ENCODE measurements around the gene LYL1.
"Not testable (repeated sequence)": the region's sequence is repeated elsewhere in the genome, so short reads cannot be mapped to it uniquely, and the experiment has no call there.

Gene LYL1

DNA sequence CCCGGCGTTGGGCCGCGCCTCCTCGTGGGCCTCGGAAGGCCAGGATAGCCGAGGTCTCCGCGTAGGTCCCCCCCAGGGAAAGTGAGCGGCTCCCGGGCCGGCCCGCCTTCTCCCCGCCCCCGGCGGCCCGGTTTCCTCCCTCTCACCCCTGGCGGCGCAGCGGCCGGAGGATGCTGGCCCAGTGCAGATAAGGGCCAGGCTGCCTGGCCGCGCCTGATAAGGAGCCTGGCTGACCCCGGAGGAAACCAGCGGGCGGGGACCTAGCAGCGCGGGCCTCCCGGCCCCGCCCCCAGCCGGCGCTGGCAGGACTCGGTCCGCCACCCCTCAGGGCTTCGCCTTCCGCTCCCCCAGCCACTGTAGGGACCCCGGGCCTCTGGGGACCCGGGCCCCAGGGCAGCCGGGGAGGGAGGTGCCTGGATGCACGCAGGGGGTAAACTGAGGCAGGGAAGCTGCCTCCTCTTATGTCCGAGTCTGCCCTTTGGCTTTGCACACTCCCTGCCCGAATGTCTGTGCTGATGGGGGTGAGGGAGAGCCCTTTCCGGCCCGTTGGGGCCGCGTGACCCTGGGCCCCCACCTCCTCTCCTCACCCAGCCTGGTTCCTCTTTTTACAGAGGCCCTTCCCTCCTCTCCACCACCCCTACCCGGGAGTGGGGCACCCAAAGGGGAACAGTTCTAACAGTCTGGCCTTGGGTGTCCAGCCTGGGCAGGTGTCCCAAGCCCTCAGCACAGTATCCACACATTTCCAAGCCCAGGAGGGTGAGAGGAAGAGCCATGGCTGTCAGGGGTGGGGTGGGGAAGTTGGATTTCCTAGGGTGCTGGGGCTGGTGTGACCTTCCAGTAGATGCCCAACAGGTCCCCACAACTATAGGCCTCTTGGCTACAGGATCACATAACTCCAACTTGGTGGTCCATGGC is at the start of gene LYL1:
LYL1 (minus strand) TSS at position 193 of the 915 bp plus-strand sequence. CDS start 1,687 bp downstream, outside the sequence.
- no peaks in the 10 kb centered on the region for H3K27me3 ChIP-seq (ENCODE audit: control insufficient read depth, insufficient read depth, low read length)
- peak within 1 kb of the TSS; percentile 49 for H3K9ac ChIP-seq (ENCODE audit: low read length)
- peaks cover 10% of the 10 kb centered on the region for H3K4me1 ChIP-seq (ENCODE audit: control insufficient read depth, insufficient read depth, low read length)
- peak within 1 kb of the TSS; percentile 81 for H3K4me3 ChIP-seq (ENCODE audit: low read length)
- peaks cover 4% of the 10 kb centered on the region for H3K36me3 ChIP-seq (ENCODE audit: control insufficient read depth, insufficient read depth, low read length)
- peak within 1 kb of the TSS; percentile 70 for H3K27ac ChIP-seq (ENCODE audit: low read depth, low read length)

DNA sequence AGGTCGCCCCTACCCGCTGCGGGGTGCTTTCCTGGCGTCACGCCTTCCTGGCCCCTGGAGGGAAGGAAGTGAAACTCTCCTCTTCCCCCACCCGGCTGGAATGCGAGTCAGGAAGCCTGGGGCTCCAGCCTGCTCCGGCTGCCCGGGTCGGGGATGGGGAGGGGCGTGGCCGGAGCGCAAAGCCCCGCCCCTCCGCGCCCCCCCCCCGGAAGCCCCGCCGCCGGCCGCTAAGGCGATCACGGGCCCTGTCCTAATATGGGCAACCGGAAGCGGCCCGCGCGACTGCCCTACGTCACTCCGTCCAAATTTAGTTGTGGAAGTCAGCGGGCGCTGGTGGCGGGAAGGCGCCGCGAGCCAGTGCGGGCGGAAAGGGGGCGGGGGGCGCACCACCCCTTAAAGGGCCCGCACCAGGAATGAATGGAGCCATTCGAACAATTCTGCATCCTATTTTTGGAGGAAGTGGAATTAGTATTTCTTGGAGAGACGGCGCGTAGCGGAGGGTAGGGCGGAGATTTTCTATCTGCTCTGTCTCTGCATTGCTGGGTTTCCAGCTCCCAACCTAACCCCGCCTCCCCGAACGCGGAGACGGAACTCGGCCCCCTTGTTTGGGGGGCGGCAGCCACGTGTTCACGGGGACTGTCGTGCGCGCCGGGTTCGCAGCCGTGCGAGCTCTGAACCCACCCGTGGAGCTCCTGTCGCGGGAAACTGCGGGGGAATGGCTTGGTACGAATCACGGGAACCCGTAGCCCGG is 49.1 kb upstream of the LYL1 start:
- peak overlapping the region; percentile 99 for H3K4me3 ChIP-seq (ENCODE audit: low read length)
- H3K27me3 ChIP-seq (ENCODE audit: control insufficient read depth, insufficient read depth, low read length) = no peaks in the 10 kb centered on the region
- H3K9ac ChIP-seq (ENCODE audit: low read length) = peak overlapping the region; percentile 100
- H3K4me1 ChIP-seq (ENCODE audit: control insufficient read depth, insufficient read depth, low read length) = peaks cover 13% of the 10 kb centered on the region
- no peaks in the 10 kb centered on the region for H3K36me3 ChIP-seq (ENCODE audit: control insufficient read depth, insufficient read depth, low read length)
- peak overlapping the region; percentile 99 for H3K27ac ChIP-seq (ENCODE audit: low read depth, low read length)

DNA sequence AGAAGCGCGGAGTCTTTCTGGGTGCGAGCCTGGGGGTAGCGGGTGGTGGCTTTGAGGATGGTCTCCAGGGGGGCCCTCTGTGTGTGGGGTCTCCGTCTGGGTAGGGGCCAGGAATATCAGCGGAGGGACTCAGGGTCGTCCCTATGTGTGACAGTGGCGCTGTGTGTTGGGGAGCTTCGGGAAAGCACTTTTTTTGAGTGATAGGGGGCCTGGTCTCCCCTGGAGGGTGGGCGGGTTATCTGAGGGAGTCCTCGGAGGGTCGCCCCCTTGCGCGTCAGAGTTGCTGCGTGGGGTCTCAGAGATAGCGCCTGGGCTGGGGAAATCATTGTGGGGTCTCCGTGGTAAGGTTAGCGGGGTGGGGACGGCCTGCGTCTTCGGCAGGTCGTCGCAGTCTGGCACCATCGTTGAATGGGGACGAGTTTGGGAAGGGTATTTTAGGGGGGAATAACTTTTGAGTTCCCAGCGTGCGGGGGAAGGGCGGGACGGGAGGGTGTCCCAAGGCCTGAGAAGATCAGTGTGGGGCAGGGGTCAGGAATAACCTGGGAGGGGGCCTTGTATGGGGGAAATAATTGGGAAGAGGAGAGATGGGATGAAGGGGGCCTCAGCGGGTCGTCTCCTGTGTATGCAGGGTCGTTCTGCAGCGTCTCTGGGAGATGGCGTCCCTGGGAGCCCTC is 48.4 kb upstream of the LYL1 start:
- Histone ChIP-seq H3K36me3 (ENCODE audit: control insufficient read depth, insufficient read depth, low read length) (no peaks in the 10 kb centered on the region), H3K4me3 (ENCODE audit: low read length) (peak overlapping the region; percentile 98), H3K9ac (ENCODE audit: low read length) (peak overlapping the region; percentile 100), H3K4me1 (ENCODE audit: control insufficient read depth, insufficient read depth, low read length) (peaks cover 13% of the 10 kb centered on the region), H3K27ac (ENCODE audit: low read depth, low read length) (peak overlapping the region; percentile 99), H3K27me3 (ENCODE audit: control insufficient read depth, insufficient read depth, low read length) (no peaks in the 10 kb centered on the region)

DNA sequence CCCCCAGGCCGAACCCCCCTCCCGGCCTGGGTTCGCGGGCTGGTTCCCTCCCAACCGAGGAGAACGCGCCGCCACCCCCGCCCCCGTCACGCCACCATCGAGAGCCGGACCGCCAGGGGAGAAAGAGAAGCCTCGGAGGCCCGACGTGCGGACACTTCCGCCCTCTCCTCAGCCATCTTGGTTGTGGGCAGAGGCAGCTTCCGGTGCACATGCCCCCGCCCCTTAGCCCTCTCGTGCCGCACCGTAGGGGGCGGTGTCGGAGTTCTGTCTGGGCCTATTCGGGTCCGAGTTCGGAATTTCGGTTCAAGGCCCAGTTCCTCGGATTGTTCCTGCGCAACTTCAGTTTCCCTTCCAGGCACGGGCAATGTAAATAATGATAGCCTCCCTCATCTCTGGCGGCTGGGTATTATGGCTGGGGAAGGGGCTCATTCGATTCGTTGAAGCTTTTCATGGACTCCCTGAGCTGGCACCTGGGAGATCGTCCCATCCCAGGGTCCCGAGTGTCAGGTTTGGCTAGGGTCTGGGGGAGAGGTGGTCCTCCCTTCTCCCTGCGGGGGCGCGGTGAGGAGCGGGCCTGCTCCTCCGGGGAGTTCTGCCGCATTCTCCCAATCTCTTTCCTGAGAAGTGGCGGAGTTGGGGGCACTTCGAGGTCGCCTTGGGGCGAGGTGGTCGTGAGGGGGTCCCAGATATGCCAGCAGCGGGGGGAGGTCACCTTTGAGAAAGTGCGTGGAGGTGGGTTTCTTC is 47.7 kb upstream of the LYL1 start, which contains the start of the genes IER2 and STX10:
IER2 (plus strand) TSS at position 225 of the 744 bp plus-strand sequence. CDS start 2,776 bp downstream, outside the sequence.
STX10 (minus strand) TSS at position 189 of the 744 bp plus-strand sequence. CDS start 202 bp downstream, outside the sequence.
- peak within 1 kb of the TSS; percentile 99 for H3K27ac ChIP-seq (ENCODE audit: low read depth, low read length)
- peak within 1 kb of the TSS; percentile 100 for H3K9ac ChIP-seq (ENCODE audit: low read length)
- H3K4me1 ChIP-seq (ENCODE audit: control insufficient read depth, insufficient read depth, low read length) = peaks cover 11% of the 10 kb centered on the region
- no peaks in the 10 kb centered on the region for H3K36me3 ChIP-seq (ENCODE audit: control insufficient read depth, insufficient read depth, low read length)
- peak within 1 kb of the TSS; percentile 98 for H3K4me3 ChIP-seq (ENCODE audit: low read length)
- H3K27me3 ChIP-seq (ENCODE audit: control insufficient read depth, insufficient read depth, low read length) = no peaks in the 10 kb centered on the region

DNA sequence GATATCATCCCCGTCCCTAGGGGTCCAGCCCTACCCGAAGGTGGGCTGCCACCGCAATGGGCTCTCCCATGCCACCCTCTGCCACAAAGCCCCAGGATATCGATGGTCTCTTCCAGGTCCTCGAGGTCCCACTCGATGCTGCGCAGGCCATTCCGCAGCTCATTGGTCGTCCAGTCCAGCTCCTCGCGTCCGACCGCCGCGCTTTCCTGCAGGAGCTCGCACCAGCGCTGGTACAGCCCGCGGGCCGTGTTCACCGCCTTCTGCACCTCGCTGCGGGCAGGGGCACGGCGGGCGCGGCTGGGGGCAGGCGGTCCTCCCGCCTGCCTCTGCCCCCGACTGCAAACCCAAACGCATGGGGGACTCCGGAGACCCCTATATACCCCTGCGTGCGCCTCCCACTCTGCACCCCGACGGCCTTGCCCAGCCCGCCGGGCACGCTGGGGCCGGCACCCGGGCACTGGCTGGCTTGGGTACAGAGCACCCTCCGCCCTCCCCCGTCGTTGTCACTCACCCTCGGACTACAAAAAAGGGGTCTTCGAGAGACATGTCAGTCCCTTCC is 47.0 kb upstream of the LYL1 start:
- Histone ChIP-seq H3K4me3 (ENCODE audit: low read length) (peak overlapping the region; percentile 98), H3K4me1 (ENCODE audit: control insufficient read depth, insufficient read depth, low read length) (peaks cover 7% of the 10 kb centered on the region), H3K36me3 (ENCODE audit: control insufficient read depth, insufficient read depth, low read length) (peaks cover 2% of the 10 kb centered on the region), H3K27ac (ENCODE audit: low read depth, low read length) (peak overlapping the region; percentile 99), H3K9ac (ENCODE audit: low read length) (peak overlapping the region; percentile 12), H3K27me3 (ENCODE audit: control insufficient read depth, insufficient read depth, low read length) (no peaks in the 10 kb centered on the region)

DNA sequence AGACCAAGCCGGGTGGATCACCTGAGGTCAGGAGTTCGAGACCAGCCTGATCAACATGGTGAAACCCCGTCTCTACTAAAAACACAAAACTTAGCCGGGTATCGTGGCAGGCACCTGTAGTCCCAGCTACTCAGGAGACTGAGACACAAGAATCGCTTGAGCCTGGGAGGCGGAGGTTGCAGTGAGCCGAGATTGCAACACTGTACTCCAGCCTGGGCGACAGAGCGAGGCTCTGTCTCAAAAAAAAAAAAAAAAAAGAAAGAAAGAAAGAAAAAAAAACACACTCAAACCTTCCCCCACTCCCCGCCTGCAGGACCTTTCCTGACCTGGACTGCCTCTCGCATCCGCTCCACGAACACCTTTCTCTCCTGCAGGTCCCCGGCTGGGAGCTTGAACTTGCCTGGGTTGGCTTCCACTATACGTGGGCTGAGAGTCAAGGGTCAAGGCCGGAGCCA is 46.5 kb upstream of the LYL1 start:
- not testable (repeated sequence) for H3K27ac ChIP-seq (ENCODE audit: low read depth, low read length); H3K27me3 ChIP-seq (ENCODE audit: control insufficient read depth, insufficient read depth, low read length); H3K36me3 ChIP-seq (ENCODE audit: control insufficient read depth, insufficient read depth, low read length); H3K4me1 ChIP-seq (ENCODE audit: control insufficient read depth, insufficient read depth, low read length)
- Histone ChIP-seq H3K9ac (ENCODE audit: low read length) (peak overlapping the region; percentile 12), H3K4me3 (ENCODE audit: low read length) (peak overlapping the region; percentile 98)

DNA sequence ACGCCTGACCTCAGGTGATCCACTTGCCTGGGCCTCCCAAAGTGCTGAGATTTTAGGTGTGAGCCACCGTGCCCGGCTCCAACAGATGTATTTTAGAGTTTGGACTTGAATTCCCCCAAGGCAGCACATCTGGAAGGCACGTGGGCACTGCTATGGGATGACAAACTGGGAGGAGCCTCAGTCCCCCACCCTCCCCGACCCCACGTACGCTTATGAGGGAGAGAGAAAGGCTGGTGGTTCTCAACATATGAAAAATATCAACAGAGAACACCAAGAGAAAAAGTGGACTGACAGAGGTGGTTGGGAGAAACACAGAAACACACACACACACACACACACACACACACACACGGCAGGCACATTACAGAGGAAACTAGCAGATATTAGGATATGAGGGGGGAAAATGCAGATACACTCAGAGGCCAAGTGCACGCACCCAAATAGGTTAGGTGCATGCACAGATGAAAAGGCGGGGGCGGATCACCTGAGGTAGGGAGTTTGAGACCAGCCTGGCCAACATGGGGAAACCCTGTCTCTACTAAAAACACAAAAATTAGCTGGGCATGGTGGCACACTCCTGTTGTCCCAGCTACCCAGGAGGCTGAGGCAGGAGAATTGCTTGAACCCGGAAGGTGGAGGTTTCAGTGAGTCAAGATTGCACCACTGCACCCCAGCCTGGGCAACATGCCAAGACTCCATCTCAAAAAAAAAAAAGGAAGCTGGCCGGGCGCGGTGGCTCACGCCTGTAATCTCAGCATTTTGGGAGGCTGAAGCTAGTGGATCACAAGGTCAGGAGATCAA is 44.3 kb upstream of the LYL1 start:
- Histone ChIP-seq H3K4me1 (ENCODE audit: control insufficient read depth, insufficient read depth, low read length) (peaks cover 4% of the 10 kb centered on the region), H3K4me3 (ENCODE audit: low read length) (no peak overlapping the region), H3K36me3 (ENCODE audit: control insufficient read depth, insufficient read depth, low read length) (peaks cover 3% of the 10 kb centered on the region), H3K9ac (ENCODE audit: low read length) (no peak overlapping the region), H3K27ac (ENCODE audit: low read depth, low read length) (no peak overlapping the region), H3K27me3 (ENCODE audit: control insufficient read depth, insufficient read depth, low read length) (no peaks in the 10 kb centered on the region)

DNA sequence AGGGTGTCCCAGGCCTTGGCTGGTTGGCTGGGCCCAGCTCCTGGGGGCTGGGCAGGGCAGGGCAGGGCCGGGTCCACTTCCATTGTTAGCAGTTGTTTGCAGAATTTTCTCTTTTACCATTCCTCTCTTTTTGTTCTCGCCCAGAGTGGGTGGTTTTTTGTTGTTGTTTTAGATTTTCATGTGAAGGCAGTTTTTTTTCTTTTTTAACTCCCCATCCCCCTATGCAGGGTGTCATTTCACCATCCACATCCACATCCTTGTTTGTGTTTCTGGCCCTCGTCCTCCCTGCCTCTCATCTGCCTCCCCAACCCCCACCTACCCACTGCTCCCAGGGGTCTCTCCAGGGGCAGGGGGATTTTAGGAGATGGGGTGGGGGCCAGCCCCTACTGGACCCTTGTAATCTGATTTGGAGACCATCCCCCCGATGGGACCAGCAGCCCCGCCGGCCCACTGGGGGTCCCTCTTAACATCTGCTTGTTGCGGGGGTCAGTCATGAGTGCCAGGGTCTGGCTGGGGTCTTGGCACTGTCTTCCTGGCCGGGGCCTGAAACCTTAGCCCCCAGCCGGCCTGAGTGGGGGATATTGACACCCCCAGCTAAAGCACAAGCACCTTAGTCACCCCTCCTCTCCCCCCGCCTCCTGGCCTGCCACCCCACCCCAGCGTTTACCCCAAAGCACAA is 37.1 kb upstream of the LYL1 start:
- H3K9ac ChIP-seq (ENCODE audit: low read length) = no peak overlapping the region
- H3K27ac ChIP-seq (ENCODE audit: low read depth, low read length) = no peak overlapping the region

DNA sequence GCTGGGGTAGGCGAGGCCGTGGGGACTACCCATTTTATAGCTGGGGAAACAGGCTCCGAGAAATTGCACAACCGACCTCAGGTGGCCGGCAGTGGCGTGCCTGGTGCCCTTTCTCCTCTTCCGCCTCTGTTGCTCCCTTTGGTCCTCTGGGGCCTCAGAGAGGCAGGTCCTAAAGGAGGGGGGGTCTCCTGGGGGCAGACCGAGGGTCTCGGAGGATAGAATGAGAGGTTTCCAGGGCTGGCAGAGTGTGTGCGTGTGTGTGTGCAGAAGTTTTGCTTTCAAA is 36.2 kb upstream of the LYL1 start:
- Histone ChIP-seq H3K4me1 (ENCODE audit: control insufficient read depth, insufficient read depth, low read length) (no peaks in the 10 kb centered on the region), H3K9ac (ENCODE audit: low read length) (no peak overlapping the region), H3K27ac (ENCODE audit: low read depth, low read length) (no peak overlapping the region), H3K36me3 (ENCODE audit: control insufficient read depth, insufficient read depth, low read length) (peaks cover 9% of the 10 kb centered on the region), H3K4me3 (ENCODE audit: low read length) (no peak overlapping the region), H3K27me3 (ENCODE audit: control insufficient read depth, insufficient read depth, low read length) (no peaks in the 10 kb centered on the region)

More for the DNA sequence above, 37.1 kb upstream of the LYL1 start:
- Histone ChIP-seq H3K4me1 (ENCODE audit: control insufficient read depth, insufficient read depth, low read length) (no peaks in the 10 kb centered on the region), H3K4me3 (ENCODE audit: low read length) (no peak overlapping the region), H3K36me3 (ENCODE audit: control insufficient read depth, insufficient read depth, low read length) (peaks cover 11% of the 10 kb centered on the region), H3K27me3 (ENCODE audit: control insufficient read depth, insufficient read depth, low read length) (no peaks in the 10 kb centered on the region)

DNA sequence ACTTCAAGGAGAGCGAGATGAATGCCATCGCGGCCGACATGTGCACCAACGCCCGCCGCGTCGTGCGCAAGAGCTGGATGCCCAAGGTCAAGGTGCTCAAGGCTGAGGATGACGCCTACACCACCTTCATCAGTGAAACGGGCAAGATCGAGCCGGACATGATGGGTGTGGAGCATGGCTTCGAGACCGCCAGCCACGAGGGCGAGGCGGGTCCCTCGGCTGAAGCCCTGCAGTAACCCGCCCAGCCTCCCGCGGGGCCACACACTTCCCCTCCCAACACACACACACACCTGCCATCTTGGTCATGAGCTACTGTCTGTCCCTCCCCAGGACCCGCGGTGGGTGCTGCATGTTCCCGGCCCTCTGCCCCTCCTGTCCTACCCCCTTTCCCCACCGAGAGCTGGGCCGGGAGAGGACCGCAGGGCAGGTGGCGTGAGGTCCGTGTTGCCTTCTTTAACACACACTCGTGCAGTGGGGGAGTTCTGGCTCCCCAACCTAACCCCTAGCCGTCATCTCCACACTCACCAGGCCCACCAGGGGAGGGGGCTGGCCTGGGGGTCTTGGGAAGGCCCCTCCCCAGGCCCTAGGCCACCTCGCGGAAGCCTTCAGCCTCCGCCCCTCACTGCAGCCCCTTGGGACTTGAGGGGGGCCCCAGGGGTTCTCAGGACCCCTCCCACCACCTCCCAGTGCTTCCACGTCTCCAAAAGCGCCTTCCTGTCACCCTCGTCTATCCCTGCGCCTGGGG is 35.7 kb upstream of the LYL1 start:
- Histone ChIP-seq H3K27me3 (ENCODE audit: control insufficient read depth, insufficient read depth, low read length) (no peaks in the 10 kb centered on the region), H3K27ac (ENCODE audit: low read depth, low read length) (no peak overlapping the region), H3K4me1 (ENCODE audit: control insufficient read depth, insufficient read depth, low read length) (no peaks in the 10 kb centered on the region), H3K36me3 (ENCODE audit: control insufficient read depth, insufficient read depth, low read length) (peaks cover 9% of the 10 kb centered on the region), H3K4me3 (ENCODE audit: low read length) (no peak overlapping the region), H3K9ac (ENCODE audit: low read length) (no peak overlapping the region)
